Fibroblast of mammary gland (primary cell): ENCODE results near the gene MED27.
A peak's percentile ranks its signal among the peaks of the same experiment; 100 is the strongest.

Source experiments
- DNase-seq: peaks from one replicate; pipeline ENCODE4 v3.0.0-alpha.2; 2010; ENCODE audit warnings: low read depth
- H3K4me3 ChIP-seq: 2 replicates; pipeline ENCODE4 v1.5.1; 2011; ENCODE audit warnings: low read depth, mild to moderate bottlenecking, low read length, moderate library complexity; ENCODE audit not compliant: control insufficient read depth
- CTCF ChIP-seq: conservative IDR thresholded peaks from 2 replicates; pipeline ENCODE4 v1.5.1; 2011; ENCODE audit warnings: low read depth, low read length, inconsistent platforms; ENCODE audit not compliant: control insufficient read depth, insufficient read depth

Gene MED27

GRCh38 chr9:132099167-132099566, 19.5 kb upstream of the MED27 start:
- H3K4me3 ChIP-seq: no peak overlapping the region
- DNase-seq: no peak
- no peak for TF ChIP-seq CTCF

GRCh38 chr9:132094314-132094791, 14.7 kb upstream of the MED27 start:
- H3K4me3 ChIP-seq: no peak overlapping the region
- peak; percentile 93 for DNase-seq
- TF ChIP-seq CTCF: no peak

- peak; percentile 90 for DNase-seq
- H3K4me3 ChIP-seq: no peak overlapping the region
- TF ChIP-seq CTCF: no peak
Observed at GRCh38 chr9:132090771-132091170, 11.1 kb upstream of the MED27 start.

- TF ChIP-seq CTCF: no peak
- H3K4me3 ChIP-seq: no peak overlapping the region
- no peak for DNase-seq
Observed at GRCh38 chr9:132087438-132088030, 7.9 kb upstream of the MED27 start.

- no peak for TF ChIP-seq CTCF
- no peak overlapping the region for H3K4me3 ChIP-seq
- no peak for DNase-seq
Observed at GRCh38 chr9:132082188-132082587, 2.5 kb upstream of the MED27 start.

GRCh38 chr9:132078699-132079356, 839 bp downstream of the MED27 start:
- no peak for DNase-seq
- TF ChIP-seq CTCF: no peak
- peak overlapping the region; percentile 78 for H3K4me3 ChIP-seq
